Astrocyte (in vitro differentiated cells and primary cell): Measurements from ENCODE around the gene IL17C. TPM values are rescaled to one million over a fixed set of nuclear protein-coding genes. Genes with fewer than 3 reads are reported as not detected.

ENCODE experiments used
- DNase-seq: peaks from one replicate; pipeline ENCODE4 v3.0.0-alpha.2; 2010; ENCODE audit warnings: low read depth
- FAIRE-seq: peaks from 2 replicates; lab custom pipeline; 2011; peaks lifted over from hg19 to GRCh38; lab: Jason Lieb, UNC
- H2AFZ ChIP-seq: 2 replicates; pipeline ENCODE4 v1.6.0; 2012; ENCODE audit warnings: low read depth, low read length, inconsistent platforms
- H3K27ac ChIP-seq: 2 replicates; pipeline ENCODE4 v1.5.1; 2011; ENCODE audit warnings: low read depth, low read length, inconsistent platforms
- H3K27me3 ChIP-seq: 2 replicates; pipeline ENCODE4 v1.6.0; 2011; ENCODE audit warnings: low read length, inconsistent platforms; ENCODE audit not compliant: insufficient read depth
- H3K36me3 ChIP-seq: 2 replicates; pipeline ENCODE4 v1.5.1; 2011; ENCODE audit warnings: low read length, inconsistent platforms; ENCODE audit not compliant: insufficient read depth
- H3K4me1 ChIP-seq: 2 replicates; pipeline ENCODE4 v1.5.1; 2011; ENCODE audit warnings: low read length, inconsistent platforms; ENCODE audit not compliant: insufficient read depth
- H3K4me2 ChIP-seq: 2 replicates; pipeline ENCODE4 v1.6.0; 2012; ENCODE audit warnings: low read length, inconsistent platforms
- H3K4me3 ChIP-seq: 2 replicates; pipeline ENCODE4 v1.5.1; 2011; ENCODE audit warnings: low read depth, mild to moderate bottlenecking, low read length, inconsistent platforms; ENCODE audit not compliant: insufficient read depth
- H3K79me2 ChIP-seq: 2 replicates; pipeline ENCODE4 v1.6.0; 2012; ENCODE audit warnings: mild to moderate bottlenecking, low read length, inconsistent platforms; ENCODE audit not compliant: insufficient read depth
- H3K9ac ChIP-seq: 2 replicates; pipeline ENCODE4 v1.6.0; 2012; ENCODE audit warnings: mild to moderate bottlenecking, low read length, inconsistent platforms
- H3K9me3 ChIP-seq: 2 replicates; pipeline ENCODE4 v1.5.1; 2012; ENCODE audit warnings: low read depth, mild to moderate bottlenecking, low read length, inconsistent platforms; ENCODE audit not compliant: insufficient read depth
- H4K20me1 ChIP-seq: 2 replicates; pipeline ENCODE4 v1.6.0; 2012; ENCODE audit warnings: low read length, inconsistent platforms; ENCODE audit not compliant: insufficient read depth
- H3K27ac Mint-ChIP-seq: one replicate; pipeline ENCODE4 v1.8.0; 2021; ENCODE audit warnings: mild to moderate bottlenecking, mixed read lengths; ENCODE audit not compliant: unreplicated experiment
- H3K27me3 Mint-ChIP-seq: one replicate; pipeline ENCODE4 v1.8.0; 2021; ENCODE audit warnings: low read depth, mixed read lengths; ENCODE audit not compliant: unreplicated experiment
- H3K36me3 Mint-ChIP-seq: one replicate; pipeline ENCODE4 v1.8.0; 2021; ENCODE audit warnings: low read depth, mixed read lengths; ENCODE audit not compliant: unreplicated experiment
- H3K4me1 Mint-ChIP-seq: one replicate; pipeline ENCODE4 v1.8.0; 2021; ENCODE audit warnings: low read depth, mixed read lengths; ENCODE audit not compliant: unreplicated experiment
- H3K4me3 Mint-ChIP-seq: one replicate; pipeline ENCODE4 v1.8.0; 2021; ENCODE audit warnings: mild to moderate bottlenecking, moderate library complexity, mixed read lengths; ENCODE audit not compliant: unreplicated experiment
- H3K9me3 Mint-ChIP-seq: one replicate; pipeline ENCODE4 v1.8.0; 2021; ENCODE audit warnings: mild to moderate bottlenecking, mixed read lengths; ENCODE audit not compliant: unreplicated experiment
- CTCF ChIP-seq: IDR thresholded peaks from 2 replicates; pipeline ENCODE4 v1.5.1; 2011; ENCODE audit warnings: low read depth, mild to moderate bottlenecking, inconsistent platforms, low read length, moderate library complexity; ENCODE audit not compliant: insufficient read depth
- EZH2 ChIP-seq: IDR thresholded peaks from 2 replicates; pipeline ENCODE4 v1.6.1; 2012; ENCODE audit warnings: mild to moderate bottlenecking, low read length, inconsistent platforms; ENCODE audit not compliant: insufficient read depth
- total RNA-seq: library from RNA; stranded (reverse); gene quantifications from 2 replicates; pipeline ENCODE4 v1.2.1, GENCODE V29; 2021

The IL17C gene
- total RNA-seq, 1 donor from 2014 or later, result 0.36 TPM

- no peak for DNase-seq
- H3K36me3 ChIP-seq, result peaks cover 23% of the 10 kb centered on the region
- H3K4me2 ChIP-seq, result no peak overlapping the region
- H3K27me3 ChIP-seq, result no peaks in the 10 kb centered on the region
- no peak overlapping the region for H2AFZ ChIP-seq
- H4K20me1 ChIP-seq, result peaks cover 43% of the 10 kb centered on the region
- no peaks in the 10 kb centered on the region for H3K27me3 Mint-ChIP-seq
- H3K9ac ChIP-seq, result no peak overlapping the region
- TF ChIP-seq EZH2 (no peak), CTCF (no peak)
- H3K9me3 ChIP-seq, result no peaks in the 10 kb centered on the region
- H3K27ac ChIP-seq, result no peak overlapping the region
- H3K27ac Mint-ChIP-seq, result no peak overlapping the region
- H3K4me1 Mint-ChIP-seq, result peaks cover 5% of the 10 kb centered on the region
- no peaks in the 10 kb centered on the region for H3K9me3 Mint-ChIP-seq
- H3K36me3 Mint-ChIP-seq, result peaks cover 18% of the 10 kb centered on the region
- no peak overlapping the region for H3K4me3 Mint-ChIP-seq
- H3K4me1 ChIP-seq, result no peaks in the 10 kb centered on the region
- FAIRE-seq, result no peak
- H3K4me3 ChIP-seq, result no peak overlapping the region
- peaks cover 24% of the 10 kb centered on the region for H3K79me2 ChIP-seq
These were observed 42.5 kb upstream of the IL17C start for GRCh38 chr16:88595921-88596320.

- H3K4me1 ChIP-seq, result no peaks in the 10 kb centered on the region
- H3K9me3 ChIP-seq, result no peaks in the 10 kb centered on the region
- H3K9ac ChIP-seq, result no peak overlapping the region
- FAIRE-seq (no peak), DNase-seq (no peak)
- Mint-ChIP-seq H3K4me1 (peaks cover 5% of the 10 kb centered on the region), H3K27me3 (no peaks in the 10 kb centered on the region), H3K36me3 (peaks cover 17% of the 10 kb centered on the region), H3K4me3 (no peak overlapping the region), H3K27ac (peak overlapping the region; percentile 89), H3K9me3 (no peaks in the 10 kb centered on the region)
- no peak for TF ChIP-seq EZH2
- TF ChIP-seq CTCF, result no peak
- H3K27me3 ChIP-seq, result no peaks in the 10 kb centered on the region
- H3K4me2 ChIP-seq, result no peak overlapping the region
- H3K4me3 ChIP-seq, result no peak overlapping the region
- H3K36me3 ChIP-seq, result peaks cover 28% of the 10 kb centered on the region
- no peak overlapping the region for H3K27ac ChIP-seq
- peaks cover 22% of the 10 kb centered on the region for H3K79me2 ChIP-seq
- peaks cover 46% of the 10 kb centered on the region for H4K20me1 ChIP-seq
- no peak overlapping the region for H2AFZ ChIP-seq
These were observed 41.9 kb upstream of the IL17C start for GRCh38 chr16:88596483-88596882.

GRCh38 chr16:88597856-88598491 is 40.4 kb upstream of the IL17C start:
- Histone ChIP-seq H3K27me3 (no peaks in the 10 kb centered on the region), H3K9me3 (no peaks in the 10 kb centered on the region), H3K4me3 (no peak overlapping the region), H3K9ac (no peak overlapping the region), H3K36me3 (peaks cover 35% of the 10 kb centered on the region), H3K4me1 (no peaks in the 10 kb centered on the region), H3K79me2 (peaks cover 17% of the 10 kb centered on the region), H3K27ac (no peak overlapping the region), H2AFZ (no peak overlapping the region), H3K4me2 (no peak overlapping the region), H4K20me1 (peaks cover 46% of the 10 kb centered on the region)
- H3K36me3 Mint-ChIP-seq, result peaks cover 19% of the 10 kb centered on the region
- no peaks in the 10 kb centered on the region for H3K9me3 Mint-ChIP-seq
- TF ChIP-seq CTCF (no peak), EZH2 (no peak)
- DNase-seq (no peak), FAIRE-seq (no peak)
- no peak overlapping the region for H3K4me3 Mint-ChIP-seq
- no peak overlapping the region for H3K27ac Mint-ChIP-seq
- no peaks in the 10 kb centered on the region for H3K27me3 Mint-ChIP-seq
- H3K4me1 Mint-ChIP-seq, result peaks cover 5% of the 10 kb centered on the region
